IPS-18a (cell line): ENCODE data around the gene ST6GAL2.

ENCODE experiments used
- H3K27ac ChIP-seq: one replicate; pipeline ENCODE4 v1.5.1; 2013; ENCODE audit warnings: low read length
- H3K27me3 ChIP-seq: one replicate; pipeline ENCODE4 v1.6.1; 2013; ENCODE audit warnings: mild to moderate bottlenecking, low read length; ENCODE audit not compliant: control insufficient read depth, insufficient read depth
- H3K36me3 ChIP-seq: one replicate; pipeline ENCODE4 v1.6.1; 2013; ENCODE audit warnings: low read depth, low read length; ENCODE audit not compliant: control insufficient read depth
- H3K4me1 ChIP-seq: one replicate; pipeline ENCODE4 v1.6.1; 2013; ENCODE audit warnings: low read depth, low read length; ENCODE audit not compliant: control insufficient read depth
- H3K4me3 ChIP-seq: one replicate; pipeline ENCODE4 v1.5.1; 2013; ENCODE audit warnings: low read length
- H3K9ac ChIP-seq: one replicate; pipeline ENCODE4 v1.6.1; 2013; ENCODE audit warnings: mild to moderate bottlenecking, low read length, moderate library complexity
- H3K9me3 ChIP-seq: one replicate; pipeline ENCODE4 v1.6.1; 2013; ENCODE audit warnings: low read depth, low read length; ENCODE audit not compliant: control insufficient read depth

Gene ST6GAL2

GRCh38 chr2:106886916-106887758 is 1.2 kb upstream of the ST6GAL2 start:
- peak overlapping the region; percentile 78 for H3K9ac ChIP-seq
- no peaks in the 10 kb centered on the region for H3K36me3 ChIP-seq
- H3K27ac ChIP-seq, result no peak overlapping the region
- peaks cover 32% of the 10 kb centered on the region for H3K27me3 ChIP-seq
- no peaks in the 10 kb centered on the region for H3K9me3 ChIP-seq
- H3K4me1 ChIP-seq, result peaks cover 38% of the 10 kb centered on the region
- peak overlapping the region; percentile 71 for H3K4me3 ChIP-seq

DNA sequence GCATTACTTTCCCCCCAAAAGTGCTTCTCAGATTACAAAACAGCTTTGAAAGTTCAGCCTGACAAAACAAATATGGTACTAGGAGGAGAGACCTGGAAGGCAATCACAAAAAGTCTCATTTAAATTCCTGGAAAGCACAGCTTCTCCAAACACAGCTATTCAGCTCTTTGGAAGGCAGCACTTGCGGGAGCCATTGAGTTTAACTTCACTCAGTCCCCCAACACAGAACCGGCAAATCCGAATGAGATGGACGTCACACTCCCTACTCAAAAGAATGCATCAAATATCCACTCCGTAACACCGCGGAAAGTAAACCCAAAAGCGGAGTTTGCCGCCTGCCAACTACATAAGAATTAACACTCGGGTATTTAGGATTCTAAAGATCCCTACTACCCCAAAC is 638 bp downstream of the ST6GAL2 start:
- peak overlapping the region; percentile 78 for H3K9ac ChIP-seq
- no peaks in the 10 kb centered on the region for H3K36me3 ChIP-seq
- H3K4me3 ChIP-seq, result peak overlapping the region; percentile 71
- H3K9me3 ChIP-seq, result no peaks in the 10 kb centered on the region
- peaks cover 31% of the 10 kb centered on the region for H3K4me1 ChIP-seq
- no peak overlapping the region for H3K27ac ChIP-seq
- peaks cover 32% of the 10 kb centered on the region for H3K27me3 ChIP-seq

GRCh38 chr2:106882673-106883072 is 3.3 kb downstream of the ST6GAL2 start:
- peaks cover 28% of the 10 kb centered on the region for H3K27me3 ChIP-seq
- peaks cover 20% of the 10 kb centered on the region for H3K4me1 ChIP-seq
- no peak overlapping the region for H3K27ac ChIP-seq
- no peak overlapping the region for H3K4me3 ChIP-seq
- H3K36me3 ChIP-seq, result no peaks in the 10 kb centered on the region
- H3K9ac ChIP-seq, result no peak overlapping the region
- H3K9me3 ChIP-seq, result no peaks in the 10 kb centered on the region

DNA sequence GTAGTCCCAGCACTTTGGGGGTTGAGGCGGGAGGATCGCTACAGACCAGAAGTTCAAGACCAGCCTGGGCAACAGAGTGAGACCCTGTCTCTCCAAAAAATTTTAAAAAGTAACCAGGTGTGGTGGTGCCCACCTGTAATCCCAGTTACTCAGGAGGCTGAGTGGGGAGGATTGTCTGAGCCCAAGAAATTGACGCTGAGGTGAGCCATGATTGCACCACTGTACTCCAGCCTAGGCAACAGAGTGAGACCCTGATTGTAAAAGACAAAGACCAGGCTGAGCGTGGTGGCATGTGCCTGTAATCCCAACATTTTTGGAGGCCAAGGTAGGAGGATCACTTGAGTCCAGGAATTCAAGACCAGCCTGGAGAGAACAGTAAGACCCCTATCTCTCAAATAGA is 7.8 kb downstream of the ST6GAL2 start:
- Histone ChIP-seq H3K27me3 (no peaks in the 10 kb centered on the region), H3K4me1 (peaks cover 3% of the 10 kb centered on the region), H3K9me3 (no peaks in the 10 kb centered on the region), H3K4me3 (no peak overlapping the region), H3K27ac (no peak overlapping the region), H3K36me3 (no peaks in the 10 kb centered on the region), H3K9ac (no peak overlapping the region)

DNA sequence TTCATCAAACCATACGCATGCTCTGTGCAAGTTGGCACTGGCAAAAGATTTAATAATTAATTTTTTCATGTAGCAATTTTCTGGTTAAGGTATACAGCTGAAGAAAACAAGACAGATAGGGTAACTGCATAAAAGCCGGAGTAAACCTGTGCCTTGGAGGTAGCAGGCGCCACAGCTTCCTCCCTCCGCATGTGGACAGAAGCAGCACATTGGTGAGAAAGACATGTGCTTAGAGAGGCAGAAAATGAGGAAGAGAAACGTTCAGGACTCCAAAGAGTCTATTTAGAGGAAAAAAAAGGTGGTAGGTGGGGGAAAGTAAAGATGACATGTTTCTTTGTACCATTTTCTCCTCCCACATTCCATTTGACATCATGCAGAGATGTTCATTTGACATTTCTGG is 9.3 kb downstream of the ST6GAL2 start:
- Histone ChIP-seq H3K27ac (no peak overlapping the region), H3K4me1 (no peaks in the 10 kb centered on the region)

GRCh38 chr2:106869512-106870275 is 16.3 kb downstream of the ST6GAL2 start:
- no peaks in the 10 kb centered on the region for H3K36me3 ChIP-seq
- peaks cover 19% of the 10 kb centered on the region for H3K4me1 ChIP-seq
- no peak overlapping the region for H3K27ac ChIP-seq
- no peak overlapping the region for H3K9ac ChIP-seq
- no peaks in the 10 kb centered on the region for H3K27me3 ChIP-seq
- no peak overlapping the region for H3K4me3 ChIP-seq
- no peaks in the 10 kb centered on the region for H3K9me3 ChIP-seq

More for the DNA sequence above, 9.3 kb downstream of the ST6GAL2 start:
- Histone ChIP-seq H3K9me3 (no peaks in the 10 kb centered on the region), H3K36me3 (no peaks in the 10 kb centered on the region), H3K9ac (no peak overlapping the region), H3K27me3 (no peaks in the 10 kb centered on the region), H3K4me3 (no peak overlapping the region)

DNA sequence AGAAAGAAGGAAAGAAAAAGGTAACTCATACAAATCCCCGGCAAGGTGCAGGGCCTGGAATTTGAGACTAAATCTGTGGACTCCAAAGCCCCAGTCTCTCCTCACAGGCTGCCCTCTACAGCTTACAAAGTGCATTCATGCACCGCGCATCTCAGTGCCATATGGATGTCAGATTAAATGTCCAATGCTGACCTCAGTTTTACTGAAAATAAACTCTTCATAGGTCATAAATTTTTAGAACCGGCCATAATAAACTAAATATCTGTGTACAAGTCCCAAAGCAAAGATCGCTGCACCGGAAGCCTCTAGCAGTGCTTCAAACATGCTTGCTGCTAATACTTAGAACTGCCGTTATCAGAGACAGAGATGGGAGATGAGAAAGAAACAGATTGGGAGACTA is 17.7 kb downstream of the ST6GAL2 start:
- Histone ChIP-seq H3K27me3 (no peaks in the 10 kb centered on the region), H3K27ac (no peak overlapping the region), H3K4me1 (peaks cover 19% of the 10 kb centered on the region), H3K4me3 (no peak overlapping the region), H3K9me3 (no peaks in the 10 kb centered on the region), H3K9ac (no peak overlapping the region), H3K36me3 (no peaks in the 10 kb centered on the region)

DNA sequence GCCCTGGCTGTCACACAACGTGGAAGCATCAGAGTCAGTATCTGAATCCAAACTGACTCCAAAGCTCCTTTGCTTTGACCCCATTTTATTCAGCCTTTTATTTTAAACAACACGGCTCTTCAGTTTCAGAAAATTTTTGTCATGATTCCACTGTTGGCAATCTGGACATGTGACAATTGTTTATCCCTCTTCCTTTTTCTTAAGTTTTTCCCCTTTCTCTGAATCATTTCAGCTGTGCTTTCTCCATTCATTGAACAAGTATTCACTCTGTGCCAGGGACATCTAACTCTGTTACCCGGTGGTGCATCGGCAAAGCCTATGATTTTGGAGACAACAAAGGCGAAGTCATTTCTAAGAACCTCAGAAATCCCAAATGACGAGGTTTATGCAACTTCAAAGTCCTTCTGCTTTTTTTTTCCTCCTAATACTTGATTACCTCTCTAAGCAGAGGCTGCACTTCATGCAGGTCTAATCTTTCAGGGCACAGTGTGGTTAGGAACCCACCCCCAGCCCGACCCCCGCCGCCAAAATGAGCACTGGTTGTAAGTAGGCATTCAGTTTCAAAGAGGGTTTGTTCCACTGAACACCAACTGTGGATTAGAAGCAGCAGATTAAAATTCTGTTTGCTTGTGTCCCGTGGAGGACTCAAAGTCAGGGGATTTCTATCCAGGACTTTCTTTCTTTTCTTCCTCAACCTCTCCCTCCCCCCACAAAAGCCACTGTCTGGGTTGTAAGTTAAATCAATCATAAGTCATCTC is 18.6 kb downstream of the ST6GAL2 start:
- Histone ChIP-seq H3K4me3 (no peak overlapping the region), H3K9ac (no peak overlapping the region), H3K27ac (no peak overlapping the region), H3K36me3 (no peaks in the 10 kb centered on the region), H3K4me1 (peaks cover 19% of the 10 kb centered on the region), H3K27me3 (no peaks in the 10 kb centered on the region), H3K9me3 (no peaks in the 10 kb centered on the region)

- Histone ChIP-seq H3K36me3 (no peaks in the 10 kb centered on the region), H3K4me3 (no peak overlapping the region), H3K27ac (no peak overlapping the region), H3K4me1 (peaks cover 19% of the 10 kb centered on the region), H3K9me3 (no peaks in the 10 kb centered on the region), H3K9ac (no peak overlapping the region), H3K27me3 (no peaks in the 10 kb centered on the region)
Measured at GRCh38 chr2:106866641-106867040, 19.3 kb downstream of the ST6GAL2 start.

DNA sequence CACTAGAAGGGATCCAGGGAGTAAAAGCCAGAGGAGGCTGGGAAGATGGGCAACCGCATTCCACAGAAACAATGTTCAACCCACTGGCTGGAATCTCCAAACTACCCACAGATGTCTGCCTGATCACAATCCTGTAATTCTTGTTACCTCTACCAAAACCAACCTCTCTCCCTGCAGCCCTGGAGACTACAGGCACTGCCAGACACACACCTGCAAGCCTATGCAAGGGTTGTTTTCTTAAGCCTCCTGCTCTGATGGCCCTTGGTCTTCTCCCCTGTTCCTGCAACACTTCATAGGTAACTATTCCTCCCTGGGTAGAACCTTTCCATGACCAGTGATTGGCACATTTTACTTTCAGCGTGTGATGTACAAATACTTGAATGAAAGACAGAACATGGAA is 21.9 kb downstream of the ST6GAL2 start:
- Histone ChIP-seq H3K27me3 (no peaks in the 10 kb centered on the region), H3K27ac (no peak overlapping the region), H3K36me3 (no peaks in the 10 kb centered on the region), H3K4me3 (no peak overlapping the region), H3K9me3 (no peaks in the 10 kb centered on the region), H3K4me1 (peaks cover 12% of the 10 kb centered on the region), H3K9ac (no peak overlapping the region)

DNA sequence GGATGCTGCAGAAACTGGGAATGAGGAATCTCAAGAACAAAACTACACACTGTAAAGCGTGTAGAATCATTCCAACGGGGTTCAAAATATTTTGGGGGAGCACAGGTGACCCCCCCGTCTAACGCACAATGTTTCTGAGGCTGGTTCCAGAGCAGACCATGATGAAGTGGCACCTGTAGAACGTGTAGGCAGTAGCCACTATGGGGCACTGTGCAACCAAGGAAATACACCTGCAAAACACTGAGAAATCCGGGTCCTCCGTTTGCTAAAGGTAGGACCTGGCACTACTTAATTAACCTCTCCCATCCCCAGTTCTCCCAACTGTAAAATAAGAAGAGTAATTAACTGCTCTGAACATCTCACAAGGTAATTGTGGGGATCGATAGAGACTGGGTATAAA is 22.6 kb downstream of the ST6GAL2 start:
- no peaks in the 10 kb centered on the region for H3K27me3 ChIP-seq
- H3K9ac ChIP-seq, result no peak overlapping the region
- H3K9me3 ChIP-seq, result no peaks in the 10 kb centered on the region
- peaks cover 9% of the 10 kb centered on the region for H3K4me1 ChIP-seq
- H3K27ac ChIP-seq, result no peak overlapping the region
- H3K4me3 ChIP-seq, result no peak overlapping the region
- no peaks in the 10 kb centered on the region for H3K36me3 ChIP-seq
